Ectodermal cell (in vitro differentiated cells): ENCODE measurements around the gene JARID2.

ENCODE experiments used
- H3K27ac ChIP-seq: 2 replicates; pipeline ENCODE4 v1.7.0; 2013; ENCODE audit warnings: mild to moderate bottlenecking, low read depth, low read length; ENCODE audit not compliant: insufficient read depth, poor library complexity, severe bottlenecking
- H3K27me3 ChIP-seq: 2 replicates; pipeline ENCODE4 v1.7.0; 2013; ENCODE audit warnings: mild to moderate bottlenecking, low read length; ENCODE audit not compliant: insufficient read depth, control insufficient read depth, poor library complexity, severe bottlenecking
- H3K36me3 ChIP-seq: one replicate; pipeline ENCODE4 v1.7.0; 2013; ENCODE audit warnings: low read length; ENCODE audit not compliant: control insufficient read depth, insufficient read depth
- H3K4me1 ChIP-seq: one replicate; pipeline ENCODE4 v1.7.0; 2013; ENCODE audit warnings: low read length; ENCODE audit not compliant: control insufficient read depth, insufficient read depth
- H3K4me3 ChIP-seq: 2 replicates; pipeline ENCODE4 v1.7.0; 2013; ENCODE audit warnings: low read depth, low read length, control low read depth; ENCODE audit not compliant: insufficient read depth
- H3K9me3 ChIP-seq: 2 replicates; pipeline ENCODE4 v1.7.0; 2013; ENCODE audit warnings: mild to moderate bottlenecking, low read length, moderate library complexity; ENCODE audit not compliant: control insufficient read depth
- WGBS, 2 experiments: methylation state at CpG; one replicate each; pipeline ENCODE4 v1.1.7; 2013; ENCODE audit warnings: missing lambda C conversion rate in 2 of 2; 5-methylcytosine and 5-hydroxymethylcytosine counted together

The JARID2 gene

GRCh38 chr6:15480525-15480924, 234.7 kb downstream of the JARID2 start:
- 88 to 92% methylated on average over 6 of the region's 7 CpGs for WGBS, 2 experiments

DNA sequence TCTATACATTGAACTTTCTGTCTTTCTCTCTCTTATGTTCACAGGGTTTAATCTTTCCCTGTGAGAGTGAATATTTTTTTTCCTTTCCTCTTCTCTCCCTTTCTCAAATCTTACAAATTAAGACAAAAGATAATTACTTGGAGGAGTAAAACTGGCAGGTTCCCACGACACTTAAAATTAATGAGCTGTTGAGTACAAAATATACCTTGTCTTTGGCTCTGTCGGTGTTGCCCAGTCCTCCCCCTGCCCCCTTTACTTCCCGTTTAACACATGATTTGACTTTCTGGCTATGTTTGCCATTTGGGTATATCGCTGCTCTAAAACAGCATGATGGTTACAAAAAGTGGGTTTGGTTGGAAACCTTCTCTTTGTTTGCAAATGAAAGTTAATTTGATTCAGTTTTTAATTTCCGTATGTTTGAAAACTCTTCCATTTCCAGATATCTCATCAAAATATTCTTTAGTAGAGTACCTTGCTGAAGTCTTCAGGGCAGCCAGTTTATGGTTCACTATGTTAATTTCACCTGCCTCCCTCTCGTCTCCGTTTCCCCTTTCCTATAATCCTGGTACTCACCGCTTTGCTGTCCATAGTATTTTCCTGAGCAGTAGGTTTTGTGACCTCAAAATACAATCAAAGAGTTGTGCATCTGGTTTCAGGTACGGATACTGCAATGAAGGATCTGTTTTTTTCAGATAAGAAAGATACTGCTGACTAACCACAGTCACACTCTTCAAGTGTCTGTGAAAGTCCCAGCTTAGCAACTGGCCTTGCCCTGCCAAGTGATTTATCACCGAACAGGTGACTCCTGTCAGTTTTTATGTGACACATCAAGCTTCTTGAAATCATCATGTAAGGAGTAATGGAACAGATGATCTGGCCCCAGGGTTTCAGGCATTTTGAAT, 235.8 kb downstream of the JARID2 start:
- Histone ChIP-seq H3K9me3 (no peaks in the 10 kb centered on the region), H3K27me3 (no peaks in the 10 kb centered on the region), H3K4me3 (no peak overlapping the region), H3K27ac (no peak overlapping the region), H3K36me3 (no peaks in the 10 kb centered on the region), H3K4me1 (no peaks in the 10 kb centered on the region)
- 86 to 95% methylated on average over 9 to 10 of the region's 10 CpGs for WGBS, 2 experiments

More at GRCh38 chr6:15480525-15480924, 234.7 kb downstream of the JARID2 start:
- Histone ChIP-seq H3K27me3 (no peaks in the 10 kb centered on the region), H3K4me3 (no peak overlapping the region), H3K4me1 (no peaks in the 10 kb centered on the region), H3K27ac (no peak overlapping the region), H3K9me3 (no peaks in the 10 kb centered on the region), H3K36me3 (no peaks in the 10 kb centered on the region)

DNA sequence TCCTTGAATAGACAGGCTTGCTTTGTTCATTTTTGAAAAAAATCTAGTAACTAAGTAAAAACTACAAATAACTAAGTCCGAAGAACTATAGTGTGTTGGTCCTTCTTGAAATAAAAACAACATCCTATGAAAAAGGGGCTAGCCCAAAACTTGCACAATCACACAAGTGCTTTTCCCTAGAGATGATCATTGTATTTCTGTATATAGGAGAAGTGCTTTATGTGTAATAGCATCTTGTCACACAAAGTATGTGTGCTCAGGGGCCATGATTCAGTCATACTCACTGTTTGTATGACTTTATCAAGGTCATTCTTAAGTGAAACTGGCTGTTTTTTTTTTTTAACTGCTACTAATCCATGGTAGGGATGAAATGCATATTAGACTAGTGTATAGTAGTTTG, 237.2 kb downstream of the JARID2 start:
- Histone ChIP-seq H3K4me1 (no peaks in the 10 kb centered on the region), H3K36me3 (peaks cover 3% of the 10 kb centered on the region), H3K27me3 (no peaks in the 10 kb centered on the region), H3K4me3 (no peak overlapping the region), H3K9me3 (no peaks in the 10 kb centered on the region), H3K27ac (no peak overlapping the region)
- 60% methylated on average over 1 of the region's 1 CpG; no CpG with 5 or more reads in 1 of the 2 experiments for WGBS, 2 experiments

DNA sequence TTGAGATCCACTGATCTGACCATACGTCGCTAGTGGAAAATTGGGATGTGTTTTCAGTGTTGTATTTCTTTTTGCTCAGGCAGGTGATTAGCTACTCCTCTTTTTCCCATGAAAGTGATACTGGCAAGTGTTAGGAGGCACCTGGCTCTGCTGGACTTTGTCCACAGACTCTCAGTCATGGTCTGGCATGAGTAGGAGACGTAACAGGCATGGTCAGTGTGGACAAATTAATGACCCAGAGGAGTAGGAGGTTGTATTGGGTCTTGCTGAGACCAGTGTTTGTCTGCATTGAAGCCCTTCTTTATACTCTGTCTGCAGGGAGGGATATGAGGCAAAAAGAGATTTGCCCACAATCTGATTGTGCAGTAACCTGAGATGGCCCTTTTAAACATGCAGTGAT, 238.3 kb downstream of the JARID2 start:
- Histone ChIP-seq H3K27me3 (no peaks in the 10 kb centered on the region), H3K4me1 (no peaks in the 10 kb centered on the region), H3K36me3 (peaks cover 13% of the 10 kb centered on the region), H3K9me3 (no peaks in the 10 kb centered on the region), H3K4me3 (no peak overlapping the region), H3K27ac (no peak overlapping the region)
- 96% methylated on average over 3 of the region's 3 CpGs for WGBS, 2 experiments

DNA sequence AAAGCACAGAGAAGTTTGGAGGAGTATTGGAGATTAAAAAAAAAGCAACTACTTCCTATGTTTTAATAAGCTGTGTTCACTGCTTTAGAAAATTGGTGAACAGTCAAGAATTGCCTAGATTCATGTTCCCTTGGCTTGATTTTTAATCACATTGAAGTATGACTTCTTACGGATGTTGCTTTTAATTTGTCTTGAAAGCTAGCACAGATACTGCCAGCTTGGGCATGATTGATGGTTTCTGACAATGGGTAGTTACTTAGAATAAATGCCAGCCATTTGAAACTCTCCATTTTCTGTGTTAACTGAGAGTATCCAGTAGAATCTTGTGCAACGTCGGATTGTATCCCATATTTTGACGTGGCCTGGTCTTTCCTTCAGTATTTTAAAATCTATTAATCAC, 239.0 kb downstream of the JARID2 start:
- no peak overlapping the region for H3K27ac ChIP-seq
- no peak overlapping the region for H3K4me3 ChIP-seq
- no peaks in the 10 kb centered on the region for H3K27me3 ChIP-seq
- peaks cover 13% of the 10 kb centered on the region for H3K36me3 ChIP-seq
- WGBS, 2 experiments, result 89 to 93% methylated on average over 4 of the region's 4 CpGs
- no peaks in the 10 kb centered on the region for H3K4me1 ChIP-seq
- no peaks in the 10 kb centered on the region for H3K9me3 ChIP-seq

DNA sequence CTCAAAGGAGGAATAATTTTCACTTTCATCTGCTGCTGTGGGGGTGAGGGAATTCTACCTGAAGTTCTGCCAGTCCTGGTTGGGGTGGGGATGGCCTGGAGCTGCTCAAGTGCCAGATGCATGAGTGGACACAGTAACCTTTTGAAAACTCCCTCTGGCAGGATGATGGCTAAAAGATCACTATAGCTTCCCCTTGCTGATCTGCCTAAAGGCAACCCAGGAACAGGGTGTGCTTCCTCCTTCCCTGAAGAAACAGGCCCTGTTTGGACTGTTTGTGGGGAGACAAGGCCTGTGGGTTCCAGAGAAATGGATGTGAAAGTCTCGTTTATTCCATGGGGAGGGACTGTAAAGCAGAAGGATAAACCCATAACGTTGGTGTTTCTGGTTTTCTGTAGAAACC, 240.1 kb downstream of the JARID2 start:
- Histone ChIP-seq H3K27ac (no peak overlapping the region), H3K36me3 (peaks cover 13% of the 10 kb centered on the region), H3K4me1 (no peaks in the 10 kb centered on the region), H3K4me3 (no peak overlapping the region), H3K27me3 (no peaks in the 10 kb centered on the region), H3K9me3 (no peaks in the 10 kb centered on the region)
- 90 to 95% methylated on average over 2 of the region's 2 CpGs for WGBS, 2 experiments

DNA sequence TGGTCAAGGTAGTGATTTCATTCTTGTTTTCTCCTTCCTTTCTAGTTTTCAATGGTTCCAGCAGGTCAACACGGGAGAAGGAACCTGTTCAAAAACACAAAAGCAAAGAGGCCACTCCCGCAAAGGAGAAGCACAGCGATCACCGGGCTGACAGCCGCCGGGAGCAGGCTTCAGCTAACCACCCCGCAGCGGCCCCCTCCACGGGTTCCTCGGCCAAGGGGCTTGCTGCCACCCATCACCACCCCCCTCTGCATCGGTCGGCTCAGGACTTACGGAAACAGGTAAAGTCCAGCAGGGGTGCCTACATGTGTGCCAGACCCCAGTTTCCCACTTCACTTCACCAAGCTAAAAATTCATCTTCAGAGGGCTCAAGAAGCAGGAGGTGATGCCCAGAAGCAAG, 241.4 kb downstream of the JARID2 start:
- H3K4me3 ChIP-seq, result no peak overlapping the region
- no peaks in the 10 kb centered on the region for H3K9me3 ChIP-seq
- H3K27me3 ChIP-seq, result no peaks in the 10 kb centered on the region
- no peak overlapping the region for H3K27ac ChIP-seq
- peaks cover 3% of the 10 kb centered on the region for H3K4me1 ChIP-seq
- WGBS, 2 experiments, result 95% methylated on average over 13 of the region's 13 CpGs
- H3K36me3 ChIP-seq, result peaks cover 13% of the 10 kb centered on the region

GRCh38 chr6:15489261-15489962, 243.5 kb downstream of the JARID2 start:
- peaks cover 9% of the 10 kb centered on the region for H3K4me1 ChIP-seq
- H3K27me3 ChIP-seq, result no peaks in the 10 kb centered on the region
- H3K36me3 ChIP-seq, result peaks cover 13% of the 10 kb centered on the region
- no peak overlapping the region for H3K4me3 ChIP-seq
- H3K9me3 ChIP-seq, result no peaks in the 10 kb centered on the region
- no peak overlapping the region for H3K27ac ChIP-seq
- 86 to 87% methylated on average over 14 of the region's 14 CpGs for WGBS, 2 experiments

DNA sequence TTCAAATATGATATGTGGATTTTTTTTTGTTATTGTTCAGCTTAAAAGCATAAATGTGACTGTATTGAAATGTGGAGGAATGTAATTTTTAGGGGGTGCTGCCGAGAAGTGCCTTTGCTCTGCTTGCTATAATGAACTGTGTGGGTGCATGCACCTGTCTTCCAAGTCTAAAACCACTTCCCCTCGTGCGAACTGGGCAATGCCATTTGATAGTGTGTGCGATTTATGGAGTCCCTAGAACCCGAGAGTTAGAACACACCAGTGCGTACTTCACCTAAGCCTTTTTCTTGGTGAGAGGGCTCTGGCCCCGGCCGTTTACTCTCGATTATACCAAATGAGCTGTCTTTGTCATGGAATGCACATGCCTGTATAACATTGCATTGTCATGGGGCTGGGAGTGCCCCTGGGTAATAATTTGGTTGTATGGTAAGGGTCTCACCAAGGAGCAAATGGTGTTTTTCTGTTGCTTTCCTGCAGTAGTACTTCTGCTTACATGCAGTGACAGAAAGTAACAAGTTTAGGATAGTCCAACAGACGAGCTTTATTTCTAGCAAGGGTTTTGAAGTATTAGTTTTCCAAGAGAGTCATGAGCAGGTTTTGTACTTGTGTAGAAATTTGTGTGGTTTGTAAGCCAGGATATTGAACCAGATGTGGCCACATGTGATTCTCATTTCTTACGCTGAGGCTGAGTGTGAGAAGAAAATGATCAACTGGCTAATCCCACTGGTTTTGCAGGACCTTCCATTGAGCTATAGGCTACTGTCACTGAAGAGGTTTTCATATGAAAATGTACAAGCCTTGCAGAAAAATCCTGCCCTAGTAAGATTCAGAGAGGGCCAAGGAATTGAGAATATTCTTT, 244.6 kb downstream of the JARID2 start:
- no peak overlapping the region for H3K27ac ChIP-seq
- WGBS, 2 experiments, result 92 to 95% methylated on average over 11 of the region's 11 CpGs
- H3K9me3 ChIP-seq, result no peaks in the 10 kb centered on the region
- peaks cover 13% of the 10 kb centered on the region for H3K36me3 ChIP-seq
- no peak overlapping the region for H3K4me3 ChIP-seq
- no peaks in the 10 kb centered on the region for H3K27me3 ChIP-seq
- peaks cover 9% of the 10 kb centered on the region for H3K4me1 ChIP-seq
